GM10266 (cell line): ENCODE data around the gene C2orf80.
"Not testable (repeated sequence)": the region's sequence is repeated elsewhere in the genome, so short reads cannot be mapped to it uniquely, and the experiment has no call there.

Experiments used
- DNase-seq: peaks from one replicate; pipeline ENCODE4 v3.0.0; 2012; ENCODE audit errors: extremely low spot score
- CTCF ChIP-seq: IDR thresholded peaks from 2 replicates; pipeline ENCODE4 v1.5.1; 2012; ENCODE audit warnings: mild to moderate bottlenecking, low read depth; ENCODE audit not compliant: control insufficient read depth, insufficient read depth; ENCODE audit errors: missing control alignments

C2orf80 gene

GRCh38 chr2:208189810-208190503, at the start of gene C2orf80:
C2orf80 (minus strand) TSS chr2:208190030; CDS start chr2:208186986, 3,044 bp downstream.
- TF ChIP-seq CTCF: no peak
- DNase-seq: no peak

GRCh38 chr2:208235860-208236259, 46.0 kb upstream of the C2orf80 start:
- DNase-seq: no peak
- TF ChIP-seq CTCF: no peak

GRCh38 chr2:208234786-208235185, 45.0 kb upstream of the C2orf80 start:
- no peak for TF ChIP-seq CTCF
- DNase-seq: no peak

GRCh38 chr2:208228476-208228875, 38.6 kb upstream of the C2orf80 start:
- DNase-seq: no peak

GRCh38 chr2:208227581-208228232, 37.9 kb upstream of the C2orf80 start:
- no peak for DNase-seq
- no peak for TF ChIP-seq CTCF

More at GRCh38 chr2:208228476-208228875, 38.6 kb upstream of the C2orf80 start:
- TF ChIP-seq CTCF: no peak

GRCh38 chr2:208224802-208225201, 35.0 kb upstream of the C2orf80 start:
- no peak for TF ChIP-seq CTCF
- no peak for DNase-seq

- no peak for DNase-seq
- no peak for TF ChIP-seq CTCF
Measured at GRCh38 chr2:208222351-208222750, 32.5 kb upstream of the C2orf80 start.

- not testable (repeated sequence) for DNase-seq
Measured at GRCh38 chr2:208221873-208222272, 32.0 kb upstream of the C2orf80 start.
